NCI-H146 treated with DMSO at 0.1 percent for 48 hours (cell line): ENCODE results near the gene RAB25.
A peak's percentile ranks its signal among the peaks of the same experiment; 100 is the strongest.

ENCODE experiments used
- DNase-seq: peaks from one replicate; lab custom pipeline; 2025; ENCODE audit not compliant: unreplicated experiment; lab: John Stamatoyannopoulos, UW

RAB25 gene

DNA sequence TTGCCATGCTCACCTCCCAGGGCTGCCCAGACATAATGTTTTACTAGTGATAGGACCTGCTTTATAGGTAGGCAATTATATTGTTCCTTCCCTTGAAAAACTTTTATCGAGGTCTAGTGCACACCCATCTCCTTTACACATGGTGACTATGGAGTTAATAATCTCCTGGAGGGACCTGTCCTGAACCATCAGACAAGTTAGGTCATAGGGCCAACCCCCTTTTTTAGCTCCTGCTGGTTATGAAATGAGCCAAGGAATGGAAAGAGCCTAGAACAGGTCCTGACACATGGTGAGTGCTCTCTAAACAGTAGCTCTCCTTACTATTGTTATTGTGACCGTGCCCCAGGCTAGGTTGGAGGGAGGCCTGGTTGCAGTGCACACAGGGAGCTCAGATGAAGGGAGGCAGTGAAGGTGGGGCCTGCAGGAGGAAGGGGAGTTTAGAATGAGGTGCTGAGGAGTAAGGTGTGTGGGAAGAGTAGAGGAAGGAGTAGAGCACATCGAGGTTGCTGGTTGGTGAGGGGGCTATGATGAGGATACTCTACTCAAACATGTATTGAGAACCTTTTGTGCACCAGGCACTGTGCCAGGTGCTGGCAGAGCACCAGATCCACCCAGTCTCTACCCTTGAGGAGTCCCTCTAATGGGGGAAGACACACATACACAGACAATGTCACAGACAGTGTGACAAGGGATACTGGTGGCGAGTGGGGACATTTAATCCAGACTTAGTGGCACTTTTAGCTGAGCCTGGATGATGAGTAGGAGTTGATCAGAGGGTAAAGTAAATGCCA is 39.4 kb downstream of the RAB25 start:
- DNase-seq: no peak

DNA sequence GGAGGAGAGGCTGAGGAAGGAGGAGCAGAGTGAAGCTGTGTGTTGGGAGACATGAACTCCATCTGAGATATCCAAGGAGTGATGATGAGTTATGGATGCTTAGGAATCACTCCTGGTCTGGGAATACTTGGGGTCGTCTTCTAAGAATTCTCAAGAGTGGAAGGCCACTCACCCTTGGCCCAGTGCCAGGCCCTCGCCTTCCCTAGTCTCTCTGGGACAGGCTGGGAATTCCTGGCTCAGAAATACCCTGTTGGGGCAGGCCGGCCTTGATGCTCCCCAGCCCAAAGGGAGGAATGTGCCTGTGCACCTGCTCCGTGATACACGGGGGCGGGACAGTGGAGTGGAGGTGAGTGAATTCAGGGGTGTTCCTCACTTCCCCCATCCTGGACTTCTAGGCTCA is 40.9 kb downstream of the RAB25 start:
- no peak for DNase-seq

DNA sequence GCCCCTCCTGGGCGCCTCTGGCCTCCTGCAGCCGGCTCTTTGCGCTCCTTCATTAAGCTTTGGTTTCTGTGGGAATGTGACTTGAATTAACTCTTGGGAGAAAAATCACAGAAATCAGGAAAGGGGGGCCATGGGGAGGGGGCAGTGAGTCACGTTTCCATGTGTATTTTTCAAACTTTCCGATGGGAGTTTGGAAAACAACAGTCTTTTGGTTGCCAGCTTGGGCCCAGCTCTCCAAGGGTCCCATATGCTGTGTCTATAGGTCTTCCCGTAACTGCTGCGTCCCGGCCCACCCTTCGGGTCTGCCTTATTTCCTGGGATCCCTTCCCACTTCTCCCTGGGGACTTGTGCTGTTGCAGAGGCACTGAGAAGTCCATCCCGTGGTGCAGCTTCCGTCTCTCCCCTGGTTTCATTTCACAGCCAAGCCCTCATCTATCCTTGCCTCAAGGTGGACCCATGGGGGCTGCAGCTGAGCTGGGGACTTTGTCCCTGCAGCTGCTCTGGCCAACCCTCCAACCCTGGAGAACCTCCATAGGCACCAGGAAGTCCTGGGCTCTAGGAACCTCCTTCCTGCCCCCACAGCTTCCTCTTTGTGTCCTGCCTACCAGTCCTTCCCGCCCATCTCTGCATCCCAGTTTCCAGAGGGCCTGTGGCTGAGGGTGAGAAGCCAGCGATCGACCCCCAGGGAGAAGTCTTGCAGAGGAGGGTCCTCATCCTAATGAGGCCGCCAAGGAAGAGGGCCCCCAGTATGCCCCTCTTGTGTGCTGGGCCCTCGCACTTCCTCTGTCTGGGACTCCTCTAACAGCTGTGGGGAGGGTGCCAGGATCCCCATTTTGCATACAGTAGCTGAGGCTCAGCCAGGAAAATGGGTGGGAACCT is 41.9 kb downstream of the RAB25 start:
- no peak for DNase-seq

DNA sequence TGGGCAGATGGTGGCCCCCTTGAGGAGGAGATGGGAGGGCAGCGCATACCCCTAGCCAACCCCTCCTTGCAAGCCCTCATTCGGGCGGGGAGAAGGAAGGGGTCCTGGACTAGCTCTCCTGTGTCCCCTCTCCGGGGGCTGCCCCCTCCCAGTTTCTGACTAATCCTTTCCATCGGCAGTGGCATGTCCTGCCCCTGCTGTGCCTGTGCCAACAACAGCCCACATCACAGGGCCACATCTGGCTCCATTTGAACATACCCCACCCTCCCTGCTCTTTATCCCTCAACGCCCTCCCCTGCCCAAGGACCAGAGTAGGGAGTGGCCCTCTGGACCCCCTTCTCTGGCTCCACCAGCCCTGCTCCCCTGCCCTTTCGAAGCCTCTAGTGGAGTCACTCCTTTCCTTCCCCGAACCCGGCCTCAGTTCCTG is 42.6 kb downstream of the RAB25 start:
- no peak for DNase-seq

DNA sequence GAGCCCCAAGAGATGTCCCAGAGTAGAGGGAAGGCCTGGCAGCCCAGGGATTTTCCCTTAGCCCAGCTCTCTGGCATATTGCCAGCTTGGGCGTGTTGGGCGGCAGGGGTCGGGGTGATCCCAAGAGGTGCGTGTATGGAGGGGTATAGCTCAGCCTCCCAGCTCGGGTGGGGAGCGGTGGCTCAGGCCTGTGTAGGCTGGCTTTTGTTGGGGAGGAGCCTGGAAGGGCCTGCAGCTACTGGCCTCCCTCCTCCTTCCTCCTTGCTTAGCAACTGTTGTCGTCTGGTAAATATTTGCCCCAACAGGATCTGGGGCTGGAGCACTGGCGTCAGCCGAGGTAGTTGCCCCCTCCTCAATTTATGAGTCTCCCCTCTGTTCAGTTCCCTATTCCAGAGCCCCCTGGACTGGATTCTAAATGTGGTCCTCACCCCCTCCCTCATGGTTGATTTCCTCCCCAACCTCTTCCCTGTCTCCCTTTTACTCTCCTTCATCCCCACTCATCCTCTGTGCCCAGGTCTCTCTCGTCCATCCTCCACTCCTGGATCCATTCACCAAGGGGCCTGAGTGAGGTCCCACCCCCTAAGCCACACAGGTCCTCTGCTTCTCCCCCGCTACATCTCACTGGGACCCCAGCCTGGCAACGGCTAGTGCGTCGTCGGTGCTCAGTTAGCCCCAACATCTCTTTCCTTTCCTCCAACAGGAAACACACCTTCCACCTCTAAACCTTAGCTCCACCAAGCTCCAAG is 43.3 kb downstream of the RAB25 start:
- no peak for DNase-seq

DNA sequence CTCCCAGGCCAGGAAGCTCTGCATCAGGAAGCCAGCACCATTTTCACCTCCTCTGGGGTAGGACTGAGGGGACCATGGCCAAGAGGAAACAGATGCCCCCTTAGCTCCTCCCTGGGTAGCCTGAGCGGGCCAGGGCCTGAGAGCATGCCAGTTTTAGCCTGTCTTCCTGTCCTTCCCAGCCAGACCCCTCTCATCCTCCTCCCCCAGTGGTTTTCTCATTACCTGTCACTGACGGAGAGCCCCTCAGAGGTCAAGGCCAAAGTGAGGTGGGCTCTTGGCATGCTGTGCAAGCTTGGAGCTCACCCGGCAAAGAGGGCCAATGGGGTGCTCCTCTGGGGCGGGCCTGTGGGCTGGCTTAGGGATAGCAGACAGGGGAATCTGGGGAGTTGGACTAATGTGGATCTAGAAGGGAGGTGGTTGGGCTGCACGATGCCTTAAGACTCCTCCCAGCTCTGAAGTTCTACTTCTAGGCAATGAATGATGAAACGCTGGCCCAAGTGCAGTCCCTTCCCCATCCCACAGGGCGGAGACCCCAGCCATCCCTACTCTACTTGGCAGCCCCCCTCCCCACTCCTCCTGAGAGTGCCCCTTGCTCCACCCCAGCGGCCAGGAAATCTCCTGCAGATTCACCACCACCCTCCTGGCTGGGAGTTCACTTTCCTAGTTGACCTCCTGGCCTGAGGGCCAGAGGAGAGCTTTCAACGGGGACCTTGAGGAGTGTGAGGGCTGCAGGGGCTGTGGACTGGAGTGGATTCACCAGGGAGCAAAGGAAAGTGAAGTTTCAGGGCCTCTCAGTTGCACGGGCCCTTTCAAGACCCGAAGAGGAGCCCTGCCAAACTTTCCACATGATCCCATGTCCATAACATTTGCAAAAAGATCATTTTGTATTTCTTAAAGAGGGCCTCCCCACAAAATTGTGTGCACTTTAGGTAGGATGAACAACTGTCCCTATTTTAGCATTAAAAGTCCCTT is 44.2 kb downstream of the RAB25 start:
- no peak for DNase-seq

DNA sequence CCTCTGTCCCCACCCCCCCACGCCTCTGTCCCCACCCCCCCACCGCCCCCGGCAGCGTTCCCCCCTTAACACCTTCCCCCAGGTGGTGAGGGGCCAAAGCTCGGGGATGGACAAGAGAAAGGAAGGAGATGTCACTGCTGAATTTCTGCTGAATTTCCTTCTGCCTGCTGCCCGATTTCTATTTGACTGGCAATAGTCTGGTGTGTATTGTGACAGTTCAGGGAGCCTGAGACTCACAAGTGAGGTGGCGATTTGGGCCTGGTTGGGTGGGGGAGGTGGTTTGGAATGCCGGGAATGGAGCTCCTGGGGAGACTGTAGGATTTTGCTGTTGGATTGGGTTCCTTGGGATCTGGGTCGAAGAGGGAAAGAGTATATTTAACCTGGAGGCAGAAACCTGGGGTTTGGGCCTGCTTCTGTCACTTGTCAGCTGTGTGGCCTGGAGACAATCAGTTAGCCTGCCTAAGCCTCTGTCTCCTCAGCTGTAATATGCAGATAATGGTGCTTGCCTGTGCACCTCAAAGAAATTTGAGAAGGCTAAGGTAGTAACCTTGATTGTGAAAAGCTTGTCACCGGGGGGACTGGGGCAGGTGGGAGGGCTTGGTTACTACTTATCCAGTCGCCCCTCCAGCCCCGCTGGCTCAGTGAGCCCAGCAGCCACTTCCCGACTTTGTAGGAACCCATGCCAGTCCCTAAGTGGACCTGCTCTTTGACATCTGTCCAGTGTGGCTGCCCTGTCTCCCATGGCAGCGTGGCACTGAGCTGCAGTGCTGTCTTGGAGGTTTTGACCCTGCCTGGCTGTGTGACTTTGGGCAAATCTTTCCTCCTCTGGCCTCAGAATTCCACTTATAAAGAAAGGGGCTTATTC is 45.9 kb downstream of the RAB25 start:
- no peak for DNase-seq

DNA sequence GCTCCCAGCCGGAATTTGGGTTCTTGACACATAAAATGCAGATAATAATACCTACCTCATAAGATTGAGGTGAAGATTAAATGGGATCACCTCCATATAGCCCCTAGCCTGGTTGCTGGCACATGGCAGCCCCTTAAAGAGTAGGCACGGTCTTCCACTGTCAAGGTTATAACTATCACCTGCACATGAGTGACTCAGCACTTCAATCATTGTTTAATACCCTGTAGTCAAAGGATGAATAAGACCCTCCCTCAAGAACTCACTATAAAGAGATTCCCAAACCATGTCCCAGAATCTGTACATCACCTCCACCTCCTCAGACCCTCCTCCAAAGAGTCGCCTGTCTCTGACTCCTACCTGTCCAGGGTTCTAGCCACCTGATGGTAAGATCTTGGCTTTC is 47.1 kb downstream of the RAB25 start:
- no peak for DNase-seq

DNA sequence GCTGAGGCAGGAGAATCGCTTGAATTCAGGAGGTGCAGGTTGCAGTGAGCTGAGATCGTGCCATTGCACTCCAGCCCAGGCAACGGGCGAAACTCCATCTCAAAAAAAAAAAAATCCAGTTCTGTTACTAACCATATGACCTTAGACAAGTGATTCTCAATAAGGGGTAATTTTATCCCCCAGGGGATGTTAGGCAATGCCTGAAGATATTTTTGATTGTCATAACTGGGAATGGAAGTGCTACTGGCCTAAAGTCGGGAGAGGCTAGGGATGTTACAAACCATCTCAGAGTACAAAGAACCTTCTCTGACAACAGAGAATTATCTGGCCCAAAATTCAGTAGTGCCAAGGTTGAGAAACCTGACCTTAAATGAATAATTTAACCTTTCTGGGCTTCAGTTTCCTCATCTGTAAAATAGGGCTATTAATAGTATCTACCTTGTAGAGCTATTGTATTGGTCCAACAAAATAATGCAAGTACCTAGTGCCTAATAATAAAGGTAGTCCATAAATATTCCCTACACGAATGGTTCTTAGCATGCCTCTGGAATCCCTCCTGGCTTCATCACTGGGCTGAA is 47.8 kb downstream of the RAB25 start:
- DNase-seq: no peak

DNA sequence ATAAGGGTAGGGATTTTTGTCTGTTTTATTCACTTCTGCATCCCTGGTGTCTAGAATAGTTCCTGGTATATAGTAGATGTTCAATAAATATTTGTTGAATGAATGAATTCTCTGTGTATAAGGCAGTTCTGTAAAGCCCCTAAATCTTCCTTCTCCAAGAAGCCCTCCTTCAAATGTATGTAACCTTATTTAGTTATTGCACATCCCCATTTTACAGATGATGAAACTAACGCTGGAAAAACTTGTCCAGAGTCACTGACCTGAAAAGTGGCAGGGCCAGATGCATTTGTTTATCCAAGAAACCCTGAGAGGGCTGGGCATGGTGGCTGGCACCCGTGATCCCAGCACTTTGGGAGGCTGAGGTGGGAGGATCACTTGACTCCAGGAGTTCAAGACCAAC is 49.3 kb downstream of the RAB25 start:
- no peak for DNase-seq

DNA sequence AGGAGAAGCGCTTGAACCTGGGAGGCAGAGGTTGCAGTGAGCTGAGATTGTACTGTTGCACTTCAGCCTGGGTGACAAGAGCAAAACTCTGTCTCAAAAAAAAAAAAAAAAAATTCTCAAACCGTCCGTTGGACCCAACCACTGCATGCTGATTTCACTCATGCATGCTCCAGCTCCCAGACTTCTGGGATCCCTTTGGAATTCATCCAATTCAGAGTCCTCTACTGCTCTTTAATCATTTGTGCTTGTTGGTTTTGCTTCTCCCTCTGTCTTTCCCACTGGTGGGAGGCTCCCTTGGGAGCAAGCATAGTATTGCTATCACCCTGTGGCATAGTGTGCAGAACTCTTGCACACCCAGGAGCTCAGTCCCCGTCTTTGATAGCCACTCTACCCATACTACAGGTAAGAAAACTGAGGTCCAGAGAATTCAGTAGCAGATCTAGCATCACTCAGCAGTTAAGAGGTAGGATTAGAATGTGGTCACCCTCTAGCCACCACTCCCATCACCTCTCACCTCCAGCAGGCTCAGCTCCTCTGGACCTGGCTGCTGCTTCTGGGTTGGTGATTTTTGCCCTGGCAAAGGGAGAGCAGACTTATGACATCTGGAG is 50.5 kb downstream of the RAB25 start:
- DNase-seq: no peak

DNA sequence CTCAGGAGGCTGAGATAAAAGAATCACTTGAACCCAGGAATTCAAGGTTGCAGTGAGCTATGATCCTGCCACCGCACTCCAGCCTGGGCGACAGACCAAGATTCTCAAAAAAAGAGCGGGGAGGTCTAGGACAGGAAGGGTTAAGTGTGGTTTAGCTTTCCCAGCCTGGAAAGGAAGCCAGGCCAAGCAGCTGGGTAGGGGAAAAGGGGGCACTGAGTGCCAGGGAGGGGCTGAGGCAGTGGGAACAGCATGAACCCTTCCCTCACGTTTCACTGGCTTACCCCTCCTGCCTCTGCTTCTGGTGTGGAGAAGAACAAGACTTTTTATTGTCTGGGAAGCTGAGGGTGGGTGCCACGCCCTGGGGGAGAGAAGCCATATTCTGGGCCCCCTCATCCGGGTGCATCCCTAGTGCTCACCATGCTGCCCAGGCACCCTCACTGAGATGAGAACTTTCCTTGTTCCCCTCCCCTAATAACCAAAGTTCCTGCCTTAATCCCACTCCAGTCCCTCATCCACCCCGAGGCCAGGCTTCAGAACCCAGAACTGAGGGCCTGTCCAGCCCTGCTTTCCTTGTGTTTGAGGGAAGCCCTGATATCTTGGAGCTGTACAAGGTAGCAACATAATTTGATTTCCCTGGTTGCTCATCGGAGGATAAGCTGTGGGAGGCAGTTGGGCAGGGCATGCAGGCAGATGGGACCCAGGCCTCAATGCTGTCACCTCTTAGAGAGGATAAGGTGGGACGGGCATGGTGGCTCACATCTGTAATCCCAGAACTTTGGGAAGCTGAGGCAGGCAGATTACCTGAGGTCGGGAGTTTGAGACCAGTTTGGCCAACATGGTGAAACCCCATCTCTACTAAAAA is 51.5 kb downstream of the RAB25 start:
- DNase-seq: no peak

DNA sequence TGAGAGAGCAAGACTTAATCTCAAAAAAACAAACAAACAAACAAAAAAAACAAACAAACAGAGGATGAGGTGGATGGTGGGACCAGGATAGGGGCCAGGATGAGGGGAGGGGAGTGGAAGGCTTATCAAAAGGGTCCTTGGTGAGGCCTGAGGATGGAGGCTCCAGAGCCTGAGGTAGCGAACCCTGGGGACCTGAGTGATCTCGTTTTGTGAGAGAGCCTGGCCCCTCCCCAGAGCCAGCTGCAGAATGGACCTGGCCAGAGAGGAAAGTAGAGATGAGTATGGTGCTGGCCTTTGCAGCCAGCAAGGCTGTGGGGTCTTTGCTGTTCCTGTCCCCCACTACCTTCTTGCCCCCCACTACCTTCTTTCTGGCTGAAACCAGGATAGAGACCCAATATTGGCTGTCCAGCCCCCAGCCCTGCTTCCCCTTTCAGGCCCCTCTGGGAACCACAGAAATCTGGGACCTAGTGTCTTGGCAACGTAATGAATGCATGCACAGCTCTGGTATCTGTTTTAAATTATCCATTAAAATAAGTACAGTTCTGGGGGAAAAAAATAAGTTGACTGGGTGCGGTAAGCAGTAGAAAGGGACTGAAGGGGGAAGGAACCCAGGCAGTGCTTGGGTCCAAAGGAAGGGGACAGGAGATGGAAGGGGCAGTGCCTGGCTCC is 52.5 kb downstream of the RAB25 start:
- no peak for DNase-seq

DNA sequence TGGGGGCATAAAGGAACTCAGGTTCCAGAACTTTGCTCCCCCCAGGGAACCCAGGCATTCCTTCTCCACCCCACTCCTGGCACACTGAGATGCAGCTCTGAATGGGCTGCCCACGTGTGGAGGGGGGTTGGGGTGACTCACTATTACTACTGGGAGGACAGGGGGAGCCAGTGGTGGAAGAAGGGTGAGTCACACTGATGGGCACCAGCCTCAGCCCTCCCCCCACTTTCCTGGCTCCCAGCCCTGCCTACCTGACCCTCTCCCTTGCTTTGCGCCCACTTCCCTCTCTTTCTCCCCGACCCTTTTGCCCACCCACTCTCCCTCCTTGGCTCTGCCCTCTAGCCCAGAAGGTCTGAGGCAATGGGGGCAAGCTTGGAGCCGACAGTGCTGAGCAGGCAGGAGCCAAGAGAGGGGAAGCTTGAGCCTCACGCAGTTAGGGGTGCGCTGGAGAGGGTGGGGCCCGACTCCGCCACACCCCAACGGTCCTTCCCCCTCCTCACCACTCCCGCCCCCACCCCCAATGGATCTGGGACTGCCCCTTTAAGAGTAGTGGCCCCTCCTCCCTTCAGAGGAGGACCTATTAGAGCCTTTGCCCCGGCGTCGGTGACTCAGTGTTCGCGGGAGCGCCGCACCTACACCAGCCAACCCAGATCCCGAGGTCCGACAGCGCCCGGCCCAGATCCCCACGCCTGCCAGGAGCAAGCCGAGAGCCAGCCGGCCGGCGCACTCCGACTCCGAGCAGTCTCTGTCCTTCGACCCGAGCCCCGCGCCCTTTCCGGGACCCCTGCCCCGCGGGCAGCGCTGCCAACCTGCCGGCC is 53.4 kb downstream of the RAB25 start, which contains the start of gene LMNA:
Gene LMNA (plus strand): TSS at position 611 of the 818 bp plus-strand sequence. CDS start 208 bp downstream, outside the sequence.
- peak; percentile 19 for DNase-seq

DNA sequence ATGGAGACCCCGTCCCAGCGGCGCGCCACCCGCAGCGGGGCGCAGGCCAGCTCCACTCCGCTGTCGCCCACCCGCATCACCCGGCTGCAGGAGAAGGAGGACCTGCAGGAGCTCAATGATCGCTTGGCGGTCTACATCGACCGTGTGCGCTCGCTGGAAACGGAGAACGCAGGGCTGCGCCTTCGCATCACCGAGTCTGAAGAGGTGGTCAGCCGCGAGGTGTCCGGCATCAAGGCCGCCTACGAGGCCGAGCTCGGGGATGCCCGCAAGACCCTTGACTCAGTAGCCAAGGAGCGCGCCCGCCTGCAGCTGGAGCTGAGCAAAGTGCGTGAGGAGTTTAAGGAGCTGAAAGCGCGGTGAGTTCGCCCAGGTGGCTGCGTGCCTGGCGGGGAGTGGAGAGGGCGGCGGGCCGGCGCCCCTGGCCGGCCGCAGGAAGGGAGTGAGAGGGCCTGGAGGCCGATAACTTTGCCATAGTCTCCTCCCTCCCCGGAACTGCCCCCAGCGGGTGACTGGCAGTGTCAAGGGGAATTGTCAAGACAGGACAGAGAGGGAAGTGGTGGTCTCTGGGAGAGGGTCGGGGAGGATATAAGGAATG is 54.1 kb downstream of the RAB25 start:
- DNase-seq: no peak
